H1 (cell line): Measurements from ENCODE around the gene SMIM1. TPM values are rescaled to one million over a fixed set of nuclear protein-coding genes. Genes with fewer than 3 reads are reported as not detected.

Source experiments
- ATF2 ChIP-seq: IDR thresholded peaks from 2 replicates; pipeline ENCODE4 v1.6.1; 2012; ENCODE audit warnings: low read length, inconsistent platforms
- CEBPB ChIP-seq: IDR thresholded peaks from 2 replicates; pipeline ENCODE4 v1.6.1; 2012; ENCODE audit warnings: low read depth, low read length
- GABPA ChIP-seq: IDR thresholded peaks from 2 replicates; pipeline ENCODE4 v1.6.1; 2011; ENCODE audit warnings: mild to moderate bottlenecking, low read length, moderate library complexity, borderline replicate concordance; ENCODE audit not compliant: insufficient read depth
- HDAC2 ChIP-seq, 2 experiments: fragments of 300-600 bp in 1 of 2; sonication (generic) in 1 of 2; IDR thresholded peaks; 2 replicates each; pipeline ENCODE4 v1.6.1; 2011 to 2012; ENCODE audit warnings: low read depth in 2 of 2, low read length in 2 of 2, mild to moderate bottlenecking in 2 of 2, moderate library complexity in 2 of 2, borderline replicate concordance in 1 of 2, inconsistent platforms in 1 of 2
- JUN ChIP-seq: IDR thresholded peaks from 2 replicates; pipeline ENCODE4 v1.6.1; 2011; ENCODE audit warnings: low read depth, mild to moderate bottlenecking, improper control_type of control experiment, low read length
- PHF8 ChIP-seq: fragments of 200-600 bp; sonication (generic); conservative IDR thresholded peaks from 2 replicates; pipeline ENCODE4 v1.7.1; 2012; ENCODE audit warnings: low read depth, mild to moderate bottlenecking, inconsistent platforms, low read length, moderate library complexity
- TEAD4 ChIP-seq: IDR thresholded peaks from 2 replicates; pipeline ENCODE4 v1.6.1; 2012; ENCODE audit warnings: low read depth, low read length, inconsistent platforms, mixed read lengths
- USF2 ChIP-seq: IDR thresholded peaks from 2 replicates; pipeline ENCODE4 v1.6.1; 2011; ENCODE audit warnings: low read length, improper control_type of control experiment
- polyA plus RNA-seq, 7 experiments: library from polyadenylated mRNA; depleted of rRNA in 3 of 7; stranded (reverse) in 5 of 7; unstranded in 2 of 7; fragments of >200 nt in 5 of 7; fragments of 200-250 nt in 2 of 7; gene quantifications; 1 replicate in 5 of 7; 2 replicates in 1 of 7; 4 replicates in 1 of 7; pipeline versions ENCODE4 v1.2.1 to v1.2.3, GENCODE V29; 2011 to 2013; ENCODE audit warnings: missing spikeins in 2 of 7, mixed read lengths in 2 of 7
- total RNA-seq: library from RNA; stranded (reverse); fragmentation: NEBNext Ultra II Directional; extraction: Animal tissue kit (Norgen Biotek cat#: 25700); gene quantifications from 2 replicates; pipeline ENCODE4 v1.2.1, GENCODE V29; 2021

SMIM1 gene
- total and polyA plus RNA-seq, 2 of the 8 experiments (the other 6 are each of a cell fraction or from before 2014, with no cell fraction given) = 7.7 to 9.7 TPM

- TF ChIP-seq ATF2 (no peak), CEBPB (no peak), HDAC2 (IDR thresholded peaks at IDR 0.05; ENCODE audit: borderline replicate concordance in 1 of 2, low read depth in 2 of 2, low read length in 2 of 2) (no peak), JUN (no peak), PHF8 (no peak), GABPA (no peak), TEAD4 (no peak), USF2 (no peak)
Observed at GRCh38 chr1:3821447-3821846, 48.9 kb downstream of the SMIM1 start (continued).
